SU-DHL-6 (cell line): Measurements from ENCODE around the gene CEP97.

Experiments
- H2AFZ ChIP-seq: fragments of 200-600 bp; sonication (generic); 2 replicates; pipeline ENCODE4 v1.6.1; 2014; ENCODE audit warnings: low read depth, mild to moderate bottlenecking, moderate library complexity, mixed read lengths, antibody characterized with exemption, low read length; ENCODE audit not compliant: severe bottlenecking
- H3F3A ChIP-seq: fragments of 200-600 bp; shearing (Covaris generic); 2 replicates; pipeline ENCODE4 v1.6.0; 2016; ENCODE audit warnings: antibody characterized with exemption, mild to moderate bottlenecking; ENCODE audit not compliant: insufficient read depth
- H3K27ac ChIP-seq: fragments of 200-600 bp; sonication (generic); 2 replicates; pipeline ENCODE4 v1.5.1; 2016; ENCODE audit warnings: low read depth, mild to moderate bottlenecking, low read length, moderate library complexity, mixed read lengths
- H3K27me3 ChIP-seq: fragments of 200-600 bp; sonication (generic), shearing (Covaris generic); 2 replicates; pipeline ENCODE4 v1.6.0; 2014; ENCODE audit warnings: mild to moderate bottlenecking, low read length
- H3K36me3 ChIP-seq: fragments of 200-600 bp; sonication (generic); 2 replicates; pipeline ENCODE4 v1.6.1; 2014; ENCODE audit warnings: mild to moderate bottlenecking, low read length, mixed read lengths
- H3K4me2 ChIP-seq: fragments of 300-600, 200-600 bp; shearing (Covaris generic), sonication (generic); 2 replicates; pipeline ENCODE4 v1.6.0; 2014; ENCODE audit warnings: low read length, low read depth, mild to moderate bottlenecking; ENCODE audit not compliant: poor library complexity, severe bottlenecking
- H3K4me3 ChIP-seq: fragments of 200-600 bp; sonication (generic); 2 replicates; pipeline ENCODE4 v1.5.1; 2014; ENCODE audit warnings: antibody characterized with exemption, low read length, mild to moderate bottlenecking, mixed read lengths; ENCODE audit not compliant: insufficient read depth, poor library complexity, severe bottlenecking
- H3K79me2 ChIP-seq: fragments of 200-600 bp; sonication (generic); 2 replicates; pipeline ENCODE4 v1.6.1; 2014; ENCODE audit warnings: mild to moderate bottlenecking, low read length, moderate library complexity; ENCODE audit not compliant: insufficient read depth
- H3K9ac ChIP-seq: fragments of 200-600 bp; sonication (generic); 2 replicates; pipeline ENCODE4 v1.7.0; 2014; ENCODE audit warnings: mild to moderate bottlenecking, low read length
- H3K9me2 ChIP-seq: fragments of 200-600 bp; sonication (generic); replicated peaks from 2 replicates; pipeline ENCODE4 v1.6.1; 2014; ENCODE audit warnings: low read length; ENCODE audit not compliant: insufficient read depth
- H3K9me3 ChIP-seq: fragments of 200-600 bp; sonication (generic); 2 replicates; pipeline ENCODE4 v1.6.1; 2014; ENCODE audit warnings: low read length, mixed read lengths; ENCODE audit not compliant: insufficient read depth
- H4K20me1 ChIP-seq: fragments of 200-600 bp; sonication (generic); 2 replicates; pipeline ENCODE4 v1.6.1; 2014; ENCODE audit warnings: low read depth, mild to moderate bottlenecking, antibody characterized with exemption, low read length, moderate library complexity, mixed read lengths
- CTCF ChIP-seq: fragments of 200-600 bp; sonication (generic); IDR thresholded peaks from one replicate; pipeline ENCODE4 v1.5.1; 2017; ENCODE audit warnings: antibody characterized with exemption, mild to moderate bottlenecking, low read length, moderate library complexity; ENCODE audit not compliant: insufficient read depth, poor library complexity, severe bottlenecking
- EZH2phosphoT487 ChIP-seq: fragments of 200-600 bp; sonication (generic), shearing (Covaris generic); conservative IDR thresholded peaks from 2 replicates; pipeline ENCODE4 v1.6.1; 2018; ENCODE audit warnings: mild to moderate bottlenecking, antibody characterized with exemption, low read length, moderate library complexity, mixed read lengths

The CEP97 gene, protein sequence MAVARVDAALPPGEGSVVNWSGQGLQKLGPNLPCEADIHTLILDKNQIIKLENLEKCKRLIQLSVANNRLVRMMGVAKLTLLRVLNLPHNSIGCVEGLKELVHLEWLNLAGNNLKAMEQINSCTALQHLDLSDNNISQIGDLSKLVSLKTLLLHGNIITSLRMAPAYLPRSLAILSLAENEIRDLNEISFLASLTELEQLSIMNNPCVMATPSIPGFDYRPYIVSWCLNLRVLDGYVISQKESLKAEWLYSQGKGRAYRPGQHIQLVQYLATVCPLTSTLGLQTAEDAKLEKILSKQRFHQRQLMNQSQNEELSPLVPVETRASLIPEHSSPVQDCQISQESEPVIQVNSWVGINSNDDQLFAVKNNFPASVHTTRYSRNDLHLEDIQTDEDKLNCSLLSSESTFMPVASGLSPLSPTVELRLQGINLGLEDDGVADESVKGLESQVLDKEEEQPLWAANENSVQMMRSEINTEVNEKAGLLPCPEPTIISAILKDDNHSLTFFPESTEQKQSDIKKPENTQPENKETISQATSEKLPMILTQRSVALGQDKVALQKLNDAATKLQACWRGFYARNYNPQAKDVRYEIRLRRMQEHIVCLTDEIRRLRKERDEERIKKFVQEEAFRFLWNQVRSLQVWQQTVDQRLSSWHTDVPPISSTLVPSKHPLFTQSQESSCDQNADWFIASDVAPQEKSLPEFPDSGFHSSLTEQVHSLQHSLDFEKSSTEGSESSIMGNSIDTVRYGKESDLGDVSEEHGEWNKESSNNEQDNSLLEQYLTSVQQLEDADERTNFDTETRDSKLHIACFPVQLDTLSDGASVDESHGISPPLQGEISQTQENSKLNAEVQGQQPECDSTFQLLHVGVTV

DNA sequence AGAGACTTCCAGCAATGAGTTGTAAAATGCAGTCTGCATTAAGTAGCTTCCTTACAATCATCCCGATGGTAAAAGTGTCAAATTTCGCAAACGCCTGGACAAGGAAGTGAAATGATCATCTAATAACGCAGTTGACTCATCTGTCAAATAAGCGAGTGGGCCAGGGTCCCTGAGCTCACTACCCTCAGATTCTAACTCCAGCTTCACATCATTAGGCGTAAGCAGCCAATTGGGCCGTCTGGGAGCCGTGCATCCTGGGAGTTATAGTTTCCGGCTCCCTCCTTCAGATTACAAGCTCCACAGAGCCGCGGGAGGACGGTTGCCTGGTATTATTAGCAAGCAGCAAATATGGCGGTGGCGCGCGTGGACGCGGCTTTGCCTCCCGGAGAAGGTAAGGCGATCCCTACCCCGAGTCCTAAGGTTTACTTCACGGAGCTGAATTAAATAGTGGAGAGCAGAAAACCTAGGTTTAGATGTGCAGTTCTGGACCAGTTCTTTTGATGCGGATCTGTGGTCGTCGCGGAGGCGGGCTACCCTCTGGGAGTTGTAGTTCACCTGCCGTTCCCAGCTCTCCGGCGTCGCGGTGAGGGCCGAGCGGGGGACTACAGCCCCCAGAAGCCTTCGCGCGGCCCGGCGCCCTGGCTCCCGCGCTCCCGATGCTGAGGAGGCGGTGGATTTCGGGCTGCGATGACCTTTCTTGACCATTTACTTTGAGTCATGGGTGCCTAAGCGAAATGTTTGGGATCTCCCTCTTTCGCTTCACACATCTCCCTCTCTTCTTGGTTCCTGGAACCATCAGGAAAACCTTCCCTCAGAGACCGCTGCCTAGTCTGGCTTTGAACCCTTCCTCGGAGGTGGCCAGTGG lies at the start of gene CEP97:
Gene CEP97, plus strand, starts transcription at position 286 of the 865 bp plus-strand sequence. Its CDS starts 63 bp downstream, at position 349.
- H3K4me3 ChIP-seq: peak within 1 kb of the TSS; percentile 96
- H3K9ac ChIP-seq: peak within 1 kb of the TSS; percentile 79
- H3K27me3 ChIP-seq: no peaks in the 10 kb centered on the region
- H4K20me1 ChIP-seq: no peaks in the 10 kb centered on the region
- TF ChIP-seq CTCF (no peak), EZH2phosphoT487 (no peak)
- peak within 1 kb of the TSS; percentile 93 for H3K4me2 ChIP-seq
- peaks cover 20% of the 10 kb centered on the region for H3F3A ChIP-seq
- peak within 1 kb of the TSS; percentile 80 for H3K27ac ChIP-seq
- no peaks in the 10 kb centered on the region for H3K9me3 ChIP-seq
- H2AFZ ChIP-seq: peak within 1 kb of the TSS; percentile 77
- H3K36me3 ChIP-seq: peaks cover 17% of the 10 kb centered on the region
- H3K79me2 ChIP-seq: peaks cover 22% of the 10 kb centered on the region
- H3K9me2 ChIP-seq: no peaks in the 10 kb centered on the region

DNA sequence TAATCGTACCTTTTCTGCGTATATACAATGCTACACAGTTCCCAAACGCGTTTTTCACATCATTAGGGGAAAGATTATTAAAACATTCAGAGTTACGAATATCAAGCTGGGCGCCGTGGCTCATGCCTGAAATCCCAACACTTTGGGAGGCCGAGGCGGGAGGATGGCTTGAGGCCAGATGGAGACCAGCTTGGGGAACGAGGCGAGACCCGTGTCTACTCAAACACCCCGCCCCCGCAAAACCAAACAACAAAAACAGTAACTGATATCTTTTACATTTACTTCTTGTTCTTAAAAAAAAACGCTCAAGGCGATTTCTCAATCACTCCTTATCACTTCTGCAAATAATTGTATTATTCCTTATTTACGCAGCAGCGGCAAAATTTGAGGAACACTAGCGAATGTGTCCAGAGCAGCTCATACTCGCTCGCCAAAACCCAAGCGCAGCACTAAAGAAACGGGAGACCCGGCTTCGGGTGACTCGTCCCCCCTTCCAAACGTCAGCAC lies 48.7 kb upstream of the CEP97 start:
- no peaks in the 10 kb centered on the region for H3K9me2 ChIP-seq
- peaks cover 57% of the 10 kb centered on the region for H3K79me2 ChIP-seq
- TF ChIP-seq CTCF: no peak
- TF ChIP-seq EZH2phosphoT487: no peak
- H3K27me3 ChIP-seq: no peaks in the 10 kb centered on the region
- H3K4me3 ChIP-seq: peak overlapping the region; percentile 94
- peaks cover 5% of the 10 kb centered on the region; the same call in 1 of the 2 replicates for H4K20me1 ChIP-seq
- H3K4me2 ChIP-seq: peak overlapping the region; percentile 99
- H3K9me3 ChIP-seq: no peaks in the 10 kb centered on the region
- peaks cover 11% of the 10 kb centered on the region for H3K36me3 ChIP-seq
- H2AFZ ChIP-seq: no peak overlapping the region
- H3K27ac ChIP-seq: peak overlapping the region; percentile 79; the same call in 1 of the 2 replicates
- peak overlapping the region; percentile 92 for H3K9ac ChIP-seq
- peaks cover 20% of the 10 kb centered on the region for H3F3A ChIP-seq

GRCh38 chr3:101676216-101676764 lies 48.1 kb upstream of the CEP97 start:
- Histone ChIP-seq H3K27me3 (no peaks in the 10 kb centered on the region), H3F3A (peaks cover 25% of the 10 kb centered on the region), H3K27ac (peak overlapping the region; percentile 79), H3K9me3 (no peaks in the 10 kb centered on the region), H3K9me2 (no peaks in the 10 kb centered on the region), H2AFZ (peak overlapping the region; percentile 92), H3K79me2 (peaks cover 52% of the 10 kb centered on the region), H3K4me3 (peak overlapping the region; percentile 94), H3K9ac (peak overlapping the region; percentile 92), H4K20me1 (peaks cover 5% of the 10 kb centered on the region; the same call in 1 of the 2 replicates), H3K4me2 (peak overlapping the region; percentile 99), H3K36me3 (peaks cover 11% of the 10 kb centered on the region; the same call in 1 of the 2 replicates)
- TF ChIP-seq CTCF (no peak), EZH2phosphoT487 (no peak)
